ENCODE results near the gene ADPRM.

Gene ADPRM

GRCh38 chr17:10702574-10702973, 5.2 kb downstream of the ADPRM start:
- no peak overlapping the region for H3K27ac ChIP-seq
- TF ChIP-seq CTCF (conservative IDR thresholded peaks at IDR 0.05): no peak

GRCh38 chr17:10705727-10706126, 8.3 kb downstream of the ADPRM start:
- TF ChIP-seq CTCF (conservative IDR thresholded peaks at IDR 0.05): no peak
- no peak overlapping the region for H3K27ac ChIP-seq

- TF ChIP-seq CTCF (conservative IDR thresholded peaks at IDR 0.05): no peak
- H3K27ac ChIP-seq: no peak overlapping the region
Observed at GRCh38 chr17:10713318-10713717, 15.9 kb downstream of the ADPRM start.

- TF ChIP-seq CTCF (conservative IDR thresholded peaks at IDR 0.05): no peak
- no peak overlapping the region for H3K27ac ChIP-seq
Observed at GRCh38 chr17:10716218-10716617, 18.8 kb downstream of the ADPRM start.

GRCh38 chr17:10718547-10718946, 21.2 kb downstream of the ADPRM start:
- no peak overlapping the region for H3K27ac ChIP-seq
- TF ChIP-seq CTCF (conservative IDR thresholded peaks at IDR 0.05): no peak

- TF ChIP-seq CTCF (conservative IDR thresholded peaks at IDR 0.05): no peak
- no peak overlapping the region for H3K27ac ChIP-seq
Observed at GRCh38 chr17:10724546-10725195, 27.3 kb downstream of the ADPRM start.

- no peak for TF ChIP-seq CTCF (conservative IDR thresholded peaks at IDR 0.05)
- H3K27ac ChIP-seq: no peak overlapping the region
Observed at GRCh38 chr17:10725262-10725661, 27.9 kb downstream of the ADPRM start.

Data from VCaP (cell line).